ENCODE measurements around the gene ENOX2. TPM values are rescaled to one million over a fixed set of nuclear protein-coding genes. Genes with fewer than 3 reads are reported as not detected.

ENOX2 gene
- total and polyA plus RNA-seq, 12 donors: 3.4 to 31.7 (median 18.9) TPM

GRCh38 chrX:130746077-130746476 is 156.9 kb downstream of the ENOX2 start:
- intact Hi-C loops (cut with DNase I): no loop called here
- TF ChIP-seq CTCF (IDR thresholded peaks at IDR 0.05) (no peak), POLR2A (IDR thresholded peaks at IDR 0.05) (no peak)
- H3K27ac ChIP-seq: no peak overlapping the region

GRCh38 chrX:130741584-130741983 is 161.4 kb downstream of the ENOX2 start:
- Histone ChIP-seq H3K4me1 (replicated peaks in 1 of 2) (peaks cover 0 to 7% of the 10 kb centered on the region in 2 donors), H3K9me3 (replicated peaks in 1 of 3) (no peaks in the 10 kb centered on the region), H3K27ac (peak overlapping the region in 1 of 5 donors; percentile 39), H3K4me3 (no peak overlapping the region), H3K36me3 (replicated peaks in 1 of 2) (no peaks in the 10 kb centered on the region), H3K27me3 (no peaks in the 10 kb centered on the region)
- no peak for TF ChIP-seq CTCF (IDR thresholded peaks at IDR 0.05)
- 45 to 74% (median 66%) methylated on average over 4 of the region's 4 CpGs for WGBS, 4 donors
- DNase-seq: no peak
- intact Hi-C loops (cut with DNase I): no loop called here

More at GRCh38 chrX:130746077-130746476, 156.9 kb downstream of the ENOX2 start:
- Histone ChIP-seq H3K9me3 (replicated peaks in 1 of 3) (no peaks in the 10 kb centered on the region), H3K4me3 (no peak overlapping the region), H3K36me3 (replicated peaks in 1 of 2) (no peaks in the 10 kb centered on the region), H3K4me1 (replicated peaks in 1 of 2) (peaks cover 0 to 6% of the 10 kb centered on the region in 2 donors), H3K27me3 (no peaks in the 10 kb centered on the region)
- 54 to 82% (median 73%) methylated on average over 3 of the region's 3 CpGs for WGBS, 4 donors
- no peak for DNase-seq

- Histone ChIP-seq H3K9me3 (replicated peaks in 1 of 3) (no peaks in the 10 kb centered on the region), H3K27me3 (no peaks in the 10 kb centered on the region), H3K4me1 (replicated peaks in 1 of 2) (peaks cover 0 to 7% of the 10 kb centered on the region in 2 donors), H3K4me3 (no peak overlapping the region), H3K27ac (peak overlapping the region in 1 of 5 donors; percentile 39), H3K36me3 (replicated peaks in 1 of 2) (no peaks in the 10 kb centered on the region)
- TF ChIP-seq CTCF (IDR thresholded peaks at IDR 0.05) (no peak), POLR2A (IDR thresholded peaks at IDR 0.05) (no peak)
- 35 to 52% (median 44%) methylated on average over 3 of the region's 3 CpGs for WGBS, 4 donors
- DNase-seq: peak in 5 of 7 donors; percentile 15 to 24 (median 18)
- intact Hi-C loops (cut with DNase I): no loop called here
Measured at GRCh38 chrX:130741151-130741550, 161.9 kb downstream of the ENOX2 start.

GRCh38 chrX:130738638-130739195 is 164.3 kb downstream of the ENOX2 start:
- intact Hi-C loops (cut with DNase I): no loop called here
- WGBS, 4 donors: 78 to 89% (median 87%) methylated on average over 5 of the region's 5 CpGs
- TF ChIP-seq CTCF (IDR thresholded peaks at IDR 0.05) (no peak), POLR2A (IDR thresholded peaks at IDR 0.05) (no peak)
- H3K9me3 ChIP-seq (replicated peaks in 1 of 3): no peaks in the 10 kb centered on the region
- H3K36me3 ChIP-seq (replicated peaks in 1 of 2): no peaks in the 10 kb centered on the region
- H3K4me1 ChIP-seq (replicated peaks in 1 of 2): peaks cover 0 to 7% of the 10 kb centered on the region in 2 donors
- no peak for DNase-seq
- H3K4me3 ChIP-seq: no peak overlapping the region
- no peaks in the 10 kb centered on the region for H3K27me3 ChIP-seq
- no peak overlapping the region for H3K27ac ChIP-seq

All from adrenal gland (tissue), 12 donors.